CD8-positive, alpha-beta memory T cell (primary cell): ENCODE results near the gene OR5AS1. TPM values are rescaled to one million over a fixed set of nuclear protein-coding genes. Genes with fewer than 3 reads are reported as not detected.
"Not testable (repeated sequence)": the region's sequence is repeated elsewhere in the genome, so short reads cannot be mapped to it uniquely, and the experiment has no call there.

Source experiments
- CTCF ChIA-PET: fragments of 350-600 bp; sonication (Branson Sonifier 250); formaldehyde crosslinking; loops from one replicate; lab custom pipeline; 2021; ENCODE audit warnings: antibody characterized with exemption; lab: Charles Lee
- POLR2A ChIA-PET: fragments of 350-600 bp; sonication (Branson Sonifier 250); formaldehyde crosslinking; loops from one replicate; lab custom pipeline; 2021; ENCODE audit warnings: antibody characterized with exemption; lab: Charles Lee
- DNase-seq, 5 donors: peaks; one replicate each; pipeline versions ENCODE4 v3.0.0 to v3.0.0-alpha.2; 2020 to 2022; ENCODE audit warnings: mixed read lengths in 1 of 5
- H3K27ac ChIP-seq: one replicate; pipeline ENCODE4 v1.7.0; 2013; ENCODE audit warnings: low read depth, mild to moderate bottlenecking, low read length, moderate library complexity
- H3K27me3 ChIP-seq: 2 replicates; pipeline ENCODE4 v1.7.0; 2013; ENCODE audit warnings: low read length, mild to moderate bottlenecking; ENCODE audit not compliant: insufficient read depth, poor library complexity, severe bottlenecking
- H3K36me3 ChIP-seq: 2 replicates; pipeline ENCODE4 v1.7.0; 2013; ENCODE audit warnings: mild to moderate bottlenecking, low read length, moderate library complexity; ENCODE audit not compliant: insufficient read depth
- H3K4me1 ChIP-seq: 2 replicates; pipeline ENCODE4 v1.7.0; 2013; ENCODE audit warnings: mild to moderate bottlenecking, low read length, moderate library complexity; ENCODE audit not compliant: insufficient read depth
- H3K4me3 ChIP-seq: 2 replicates; pipeline ENCODE4 v1.7.0; 2013; ENCODE audit warnings: mild to moderate bottlenecking, low read length
- H3K9me3 ChIP-seq: 2 replicates; pipeline ENCODE4 v1.7.0; 2013; ENCODE audit warnings: mild to moderate bottlenecking, low read length
- H3K27ac Mint-ChIP-seq, 8 donors: one replicate each; pipeline ENCODE4 v1.8.0; 2020 to 2021; ENCODE audit warnings: mixed read lengths in 8 of 8, mild to moderate bottlenecking in 6 of 8, inconsistent platforms in 3 of 8, moderate library complexity in 3 of 8
- H3K27me3 Mint-ChIP-seq, 2 donors: one replicate each; pipeline ENCODE4 v1.8.0; 2020 to 2021; ENCODE audit warnings: mixed read lengths in 2 of 2, mild to moderate bottlenecking in 1 of 2, moderate library complexity in 1 of 2
- H3K36me3 Mint-ChIP-seq, 3 donors: one replicate each; pipeline ENCODE4 v1.8.0; 2020 to 2021; ENCODE audit warnings: mixed read lengths in 3 of 3, inconsistent platforms in 1 of 3, mild to moderate bottlenecking in 1 of 3
- H3K4me1 Mint-ChIP-seq, 3 donors: one replicate each; pipeline ENCODE4 v1.8.0; 2020 to 2021; ENCODE audit warnings: mixed read lengths in 3 of 3, inconsistent platforms in 1 of 3, mild to moderate bottlenecking in 1 of 3
- H3K4me3 Mint-ChIP-seq, 7 donors: one replicate each; pipeline ENCODE4 v1.8.0; 2020 to 2021; ENCODE audit warnings: mixed read lengths in 7 of 7, mild to moderate bottlenecking in 6 of 7, moderate library complexity in 4 of 7, inconsistent platforms in 2 of 7
- H3K9me3 Mint-ChIP-seq, 5 donors: one replicate each; pipeline ENCODE4 v1.8.0; 2020 to 2022; ENCODE audit warnings: mixed read lengths in 5 of 5, mild to moderate bottlenecking in 3 of 5, moderate library complexity in 2 of 5, inconsistent platforms in 1 of 5
- polyA plus RNA-seq: library from polyadenylated mRNA; unstranded; fragments of 300-500 nt; fragmentation: Illumina TruSeq; gene quantifications from one replicate; pipeline ENCODE4 v1.2.3, GENCODE V29; 2021
- total RNA-seq, 2 experiments: library from RNA; stranded (reverse); gene quantifications; one replicate each; pipeline ENCODE4 v1.2.3, GENCODE V29; 2021

The OR5AS1 gene
- total RNA-seq = not detected
- polyA plus RNA-seq = not detected

DNA sequence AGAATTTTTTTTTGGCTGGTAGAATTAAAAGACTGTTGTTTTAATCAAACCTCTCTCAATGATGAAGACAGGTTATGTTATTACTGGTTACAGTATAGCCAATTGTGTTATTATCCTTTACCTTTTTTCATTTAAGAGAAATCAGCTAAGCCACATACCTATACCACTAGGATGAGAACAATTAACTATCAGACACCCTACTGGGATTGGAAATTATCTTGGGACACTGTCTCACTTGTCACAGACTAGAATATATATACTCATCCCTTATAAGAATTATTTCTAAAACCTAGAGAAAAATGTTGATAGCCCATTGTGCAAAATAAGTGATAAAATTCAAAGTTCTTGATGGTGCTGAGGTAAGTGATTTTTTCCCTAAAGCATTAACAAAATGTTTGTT is at the start of gene OR5AS1:
TSS of gene OR5AS1 (plus strand) at position 301 of the 400 bp plus-strand sequence. CDS start 2,765 bp downstream, outside the sequence.
- CTCF ChIA-PET = no interaction called here
- no peaks in the 10 kb centered on the region for H3K27me3 Mint-ChIP-seq
- Histone ChIP-seq H3K4me3 (no peak within 1 kb of the TSS), H3K9me3 (no peaks in the 10 kb centered on the region), H3K36me3 (no peaks in the 10 kb centered on the region), H3K27ac (no peak within 1 kb of the TSS), H3K4me1 (no peaks in the 10 kb centered on the region), H3K27me3 (no peaks in the 10 kb centered on the region)
- POLR2A ChIA-PET = no interaction called here
- no peak within 1 kb of the TSS for H3K4me3 Mint-ChIP-seq
- no peak for DNase-seq
- H3K36me3 Mint-ChIP-seq = no peaks in the 10 kb centered on the region
- no peaks in the 10 kb centered on the region for H3K4me1 Mint-ChIP-seq
- H3K27ac Mint-ChIP-seq = no peak within 1 kb of the TSS
- peaks cover 2 to 27% (median 15%) of the 10 kb centered on the region in 5 donors for H3K9me3 Mint-ChIP-seq

DNA sequence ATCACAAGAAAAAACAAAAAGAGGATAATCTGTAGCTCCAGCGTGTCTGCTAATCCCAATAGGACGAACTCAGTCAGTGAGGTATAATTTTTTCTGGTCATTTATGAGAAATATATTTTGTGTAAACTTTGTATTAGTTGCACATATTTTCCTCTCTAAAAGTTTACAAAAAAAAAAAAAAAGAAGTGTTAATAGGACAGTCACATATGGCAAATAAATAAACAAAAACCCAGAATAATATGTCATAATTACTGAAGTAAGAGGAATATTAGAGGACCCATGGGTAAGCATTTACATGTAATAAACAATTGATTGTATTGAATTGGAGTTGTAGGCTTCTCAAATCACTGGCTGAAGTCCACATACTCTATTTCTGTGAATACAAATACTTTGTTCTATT is 32.9 kb upstream of the OR5AS1 start, which contains the start of gene OR5F1:
TSS of gene OR5F1 (minus strand) at position 101 of the 400 bp plus-strand sequence. CDS start at position 101, 0 bp downstream.
- CTCF ChIA-PET = no interaction called here
- Mint-ChIP-seq H3K36me3 (no peaks in the 10 kb centered on the region), H3K27ac (no peak within 1 kb of the TSS)

DNA sequence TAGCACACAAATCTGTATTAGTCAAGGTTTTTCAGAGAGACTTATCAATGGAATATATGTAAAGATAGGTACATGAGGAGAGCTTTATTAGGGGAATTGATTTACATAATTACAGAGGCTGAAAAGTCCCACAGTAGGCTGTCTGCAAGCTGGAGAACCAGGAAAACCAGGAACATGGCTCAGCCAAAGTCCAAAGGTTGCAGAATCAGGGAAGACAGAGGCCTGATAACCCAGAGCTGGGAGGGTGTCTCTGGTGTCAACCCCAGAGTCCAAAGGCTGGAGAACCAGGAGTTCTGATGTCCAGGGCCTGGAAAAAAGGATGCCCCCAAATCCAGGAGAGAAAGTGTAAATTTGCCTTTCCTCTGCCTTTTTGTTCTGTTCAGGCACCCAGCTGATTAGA is 16.7 kb upstream of the OR5AS1 start:
- no peak overlapping the region for H3K4me3 Mint-ChIP-seq
- no peaks in the 10 kb centered on the region for H3K36me3 ChIP-seq
- H3K27ac ChIP-seq = no peak overlapping the region
- no peak for DNase-seq
- H3K27me3 ChIP-seq = no peaks in the 10 kb centered on the region
- H3K4me1 ChIP-seq = no peaks in the 10 kb centered on the region
- CTCF ChIA-PET = no interaction called here
- no peaks in the 10 kb centered on the region for H3K4me1 Mint-ChIP-seq
- H3K27me3 Mint-ChIP-seq = no peaks in the 10 kb centered on the region
- no peak overlapping the region for H3K4me3 ChIP-seq
- POLR2A ChIA-PET = no interaction called here
- peaks cover 8 to 28% (median 15%) of the 10 kb centered on the region in 5 donors for H3K9me3 Mint-ChIP-seq
- H3K9me3 ChIP-seq = no peaks in the 10 kb centered on the region
- H3K27ac Mint-ChIP-seq = no peak overlapping the region
- H3K36me3 Mint-ChIP-seq = no peaks in the 10 kb centered on the region

More for the DNA sequence above, 32.9 kb upstream of the OR5AS1 start, which contains the start of gene OR5F1:
- POLR2A ChIA-PET = no interaction called here
- H3K36me3 ChIP-seq = no peaks in the 10 kb centered on the region
- H3K27ac ChIP-seq = no peak within 1 kb of the TSS
- H3K9me3 ChIP-seq = no peaks in the 10 kb centered on the region
- Mint-ChIP-seq H3K27me3 (no peaks in the 10 kb centered on the region), H3K4me1 (no peaks in the 10 kb centered on the region), H3K4me3 (no peak within 1 kb of the TSS), H3K9me3 (peaks cover 8 to 46% (median 14%) of the 10 kb centered on the region in 5 donors)
- no peaks in the 10 kb centered on the region for H3K27me3 ChIP-seq
- no peak for DNase-seq
- H3K4me1 ChIP-seq = no peaks in the 10 kb centered on the region
- no peak within 1 kb of the TSS for H3K4me3 ChIP-seq

DNA sequence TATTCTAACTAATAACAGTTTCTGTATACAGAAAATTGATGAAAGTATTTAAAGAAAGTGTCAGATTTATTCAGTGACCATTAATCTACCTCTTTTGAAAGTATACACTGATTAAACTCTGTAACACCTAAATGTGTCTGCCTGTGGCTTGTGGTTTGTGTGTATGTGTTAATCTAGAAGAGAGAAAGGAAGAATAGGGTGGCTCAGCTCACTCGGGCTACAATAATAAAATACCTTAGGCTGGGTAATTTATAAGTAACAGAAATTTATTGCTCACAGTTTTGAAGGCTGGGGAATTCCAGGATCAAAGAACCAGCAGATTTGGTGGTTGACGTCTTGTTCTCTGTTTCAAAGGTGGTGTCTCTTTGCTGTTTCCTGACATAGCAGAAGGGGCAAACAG is 13.6 kb upstream of the OR5AS1 start:
- Mint-ChIP-seq H3K9me3 (peaks cover 11 to 28% (median 18%) of the 10 kb centered on the region in 5 donors), H3K4me1 (no peaks in the 10 kb centered on the region), H3K4me3 (no peak overlapping the region), H3K27ac (no peak overlapping the region), H3K27me3 (no peaks in the 10 kb centered on the region), H3K36me3 (no peaks in the 10 kb centered on the region)
- ChIA-PET CTCF (no interaction called here), POLR2A (no interaction called here)
- no peaks in the 10 kb centered on the region for H3K27me3 ChIP-seq
- no peak overlapping the region for H3K27ac ChIP-seq
- no peak overlapping the region for H3K4me3 ChIP-seq
- no peaks in the 10 kb centered on the region for H3K36me3 ChIP-seq
- DNase-seq = no peak
- no peaks in the 10 kb centered on the region for H3K9me3 ChIP-seq
- H3K4me1 ChIP-seq = no peaks in the 10 kb centered on the region

DNA sequence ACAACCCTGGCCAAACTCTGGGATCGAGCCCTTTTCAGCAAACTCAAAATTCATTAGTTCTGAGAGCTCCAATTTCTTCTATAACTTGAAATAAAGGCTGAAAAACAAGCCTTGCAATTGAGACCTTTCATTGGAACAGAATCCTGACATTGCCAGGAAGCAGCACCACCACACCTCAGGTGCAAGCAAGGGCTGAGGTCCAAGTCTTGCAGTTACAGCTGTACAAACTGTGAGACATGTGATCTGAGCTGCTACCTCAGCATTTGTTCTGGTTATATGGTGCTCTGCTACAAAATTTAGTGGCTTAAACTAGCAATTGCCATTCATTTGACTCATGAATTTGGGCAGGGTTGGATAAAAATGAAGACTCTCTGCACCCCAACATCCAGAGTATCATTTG is 18.1 kb downstream of the OR5AS1 start:
- H3K27ac Mint-ChIP-seq = no peak overlapping the region
- no peak overlapping the region for H3K4me3 Mint-ChIP-seq
- no peaks in the 10 kb centered on the region for H3K4me1 ChIP-seq
- H3K36me3 Mint-ChIP-seq = no peaks in the 10 kb centered on the region
- no peak overlapping the region for H3K4me3 ChIP-seq
- H3K4me1 Mint-ChIP-seq = no peaks in the 10 kb centered on the region
- no peaks in the 10 kb centered on the region for H3K27me3 ChIP-seq
- H3K27ac ChIP-seq = no peak overlapping the region
- CTCF ChIA-PET = no interaction called here
- H3K9me3 ChIP-seq = peaks cover 4% of the 10 kb centered on the region
- H3K36me3 ChIP-seq = no peaks in the 10 kb centered on the region
- DNase-seq = no peak
- H3K27me3 Mint-ChIP-seq = no peaks in the 10 kb centered on the region
- POLR2A ChIA-PET = no interaction called here
- peaks cover 9 to 31% (median 14%) of the 10 kb centered on the region in 5 donors for H3K9me3 Mint-ChIP-seq

DNA sequence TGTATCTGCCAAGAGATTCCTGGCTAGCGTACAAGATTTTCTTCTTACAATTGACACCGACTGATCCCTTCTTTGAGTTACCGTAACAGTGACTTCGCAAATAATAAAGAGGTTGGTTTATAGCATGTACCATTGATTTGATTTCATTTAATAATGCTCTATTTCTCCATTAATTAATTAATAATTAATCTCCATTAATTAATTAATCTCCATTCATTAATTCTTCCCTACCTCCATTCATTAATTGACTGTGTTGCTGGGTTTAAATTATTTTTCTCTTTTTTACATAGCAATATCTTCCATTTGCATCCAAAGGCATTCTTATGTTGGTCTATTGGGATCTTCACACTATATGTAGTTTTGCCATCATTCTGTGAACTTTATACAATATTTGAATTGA is 21.0 kb downstream of the OR5AS1 start:
- ChIA-PET POLR2A (no interaction called here), CTCF (no interaction called here)
- Mint-ChIP-seq H3K4me1 (no peaks in the 10 kb centered on the region), H3K27me3 (no peaks in the 10 kb centered on the region), H3K36me3 (no peaks in the 10 kb centered on the region), H3K27ac (no peak overlapping the region), H3K4me3 (no peak overlapping the region), H3K9me3 (peaks cover 5 to 15% (median 10%) of the 10 kb centered on the region in 5 donors)
- Histone ChIP-seq H3K4me3 (no peak overlapping the region), H3K36me3 (no peaks in the 10 kb centered on the region), H3K4me1 (no peaks in the 10 kb centered on the region), H3K9me3 (no peaks in the 10 kb centered on the region), H3K27ac (no peak overlapping the region), H3K27me3 (no peaks in the 10 kb centered on the region)
- no peak for DNase-seq

DNA sequence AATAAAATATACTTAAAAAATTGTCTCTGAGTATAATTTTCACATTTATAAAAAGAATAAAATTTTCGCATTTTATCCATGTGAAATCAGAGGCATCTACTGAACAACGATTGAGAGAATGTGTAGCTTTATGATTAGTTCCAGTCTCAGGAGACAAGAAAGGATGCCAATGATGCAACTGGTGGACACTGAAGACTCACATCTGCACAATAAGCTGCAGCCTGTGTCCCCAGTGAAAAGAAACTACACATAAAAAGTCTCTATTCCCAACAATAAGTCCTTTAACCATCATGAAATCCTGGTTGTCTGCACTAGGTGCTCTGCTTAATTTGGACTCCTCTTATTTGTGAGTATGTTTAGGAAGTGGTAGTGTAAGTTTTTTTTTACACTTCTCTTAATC is 22.0 kb downstream of the OR5AS1 start:
- Histone ChIP-seq H3K4me3 (no peak overlapping the region), H3K27me3 (no peaks in the 10 kb centered on the region), H3K36me3 (no peaks in the 10 kb centered on the region), H3K9me3 (no peaks in the 10 kb centered on the region), H3K27ac (no peak overlapping the region), H3K4me1 (no peaks in the 10 kb centered on the region)
- CTCF ChIA-PET = no interaction called here
- H3K4me1 Mint-ChIP-seq = no peaks in the 10 kb centered on the region
- H3K4me3 Mint-ChIP-seq = no peak overlapping the region
- H3K36me3 Mint-ChIP-seq = no peaks in the 10 kb centered on the region
- DNase-seq = no peak
- H3K27ac Mint-ChIP-seq = no peak overlapping the region
- POLR2A ChIA-PET = no interaction called here
- H3K9me3 Mint-ChIP-seq = peaks cover 10 to 18% (median 11%) of the 10 kb centered on the region in 5 donors
- H3K27me3 Mint-ChIP-seq = no peaks in the 10 kb centered on the region

DNA sequence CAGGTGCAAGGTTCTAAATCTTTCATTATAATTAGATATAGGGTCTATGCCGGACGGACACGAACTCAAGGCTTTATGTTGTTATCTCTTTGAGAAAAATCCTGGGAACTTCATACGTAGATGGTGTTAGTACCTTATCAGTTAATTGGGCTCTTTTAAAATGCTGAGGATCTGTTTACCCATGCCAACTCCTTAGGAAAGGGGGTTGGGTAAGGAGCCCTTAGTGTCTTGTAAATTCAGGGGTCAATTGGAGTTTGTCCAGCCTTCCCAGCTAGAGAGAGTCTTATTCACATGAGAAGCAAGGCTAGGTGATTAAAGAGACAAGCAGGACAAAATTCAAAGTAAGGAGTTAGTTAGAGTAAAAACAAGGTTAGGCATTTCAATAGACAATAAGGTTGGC is 28.9 kb downstream of the OR5AS1 start:
- POLR2A ChIA-PET, H3K4me1 Mint-ChIP-seq, H3K36me3 Mint-ChIP-seq, H3K9me3 ChIP-seq, H3K27me3 ChIP-seq, H3K4me1 ChIP-seq, CTCF ChIA-PET, DNase-seq, H3K4me3 Mint-ChIP-seq, H3K27ac Mint-ChIP-seq, H3K27ac ChIP-seq, H3K4me3 ChIP-seq, H3K36me3 ChIP-seq, H3K27me3 Mint-ChIP-seq: not testable (repeated sequence)
- peaks cover 6 to 38% (median 27%) of the 10 kb centered on the region in 5 donors for H3K9me3 Mint-ChIP-seq
